ENCODE data around the gene OR5C1.

DNA sequence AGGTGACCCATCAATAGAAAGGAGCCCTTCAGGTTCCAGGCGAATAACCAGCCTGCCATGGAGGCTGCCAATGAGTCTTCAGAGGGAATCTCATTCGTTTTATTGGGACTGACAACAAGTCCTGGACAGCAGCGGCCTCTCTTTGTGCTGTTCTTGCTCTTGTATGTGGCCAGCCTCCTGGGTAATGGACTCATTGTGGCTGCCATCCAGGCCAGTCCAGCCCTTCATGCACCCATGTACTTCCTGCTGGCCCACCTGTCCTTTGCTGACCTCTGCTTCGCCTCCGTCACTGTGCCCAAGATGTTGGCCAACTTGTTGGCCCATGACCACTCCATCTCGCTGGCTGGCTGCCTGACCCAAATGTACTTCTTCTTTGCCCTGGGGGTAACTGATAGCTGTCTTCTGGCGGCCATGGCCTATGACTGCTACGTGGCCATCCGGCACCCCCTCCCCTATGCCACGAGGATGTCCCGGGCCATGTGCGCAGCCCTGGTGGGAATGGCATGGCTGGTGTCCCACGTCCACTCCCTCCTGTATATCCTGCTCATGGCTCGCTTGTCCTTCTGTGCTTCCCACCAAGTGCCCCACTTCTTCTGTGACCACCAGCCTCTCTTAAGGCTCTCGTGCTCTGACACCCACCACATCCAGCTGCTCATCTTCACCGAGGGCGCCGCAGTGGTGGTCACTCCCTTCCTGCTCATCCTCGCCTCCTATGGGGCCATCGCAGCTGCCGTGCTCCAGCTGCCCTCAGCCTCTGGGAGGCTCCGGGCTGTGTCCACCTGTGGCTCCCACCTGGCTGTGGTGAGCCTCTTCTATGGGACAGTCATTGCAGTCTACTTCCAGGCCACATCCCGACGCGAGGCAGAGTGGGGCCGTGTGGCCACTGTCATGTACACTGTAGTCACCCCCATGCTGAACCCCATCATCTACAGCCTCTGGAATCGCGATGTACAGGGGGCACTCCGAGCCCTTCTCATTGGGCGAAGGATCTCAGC is 11.6 kb downstream of the OR5C1 start, which contains the start of gene OR1K1:
- TF ChIP-seq, protein P1, sequence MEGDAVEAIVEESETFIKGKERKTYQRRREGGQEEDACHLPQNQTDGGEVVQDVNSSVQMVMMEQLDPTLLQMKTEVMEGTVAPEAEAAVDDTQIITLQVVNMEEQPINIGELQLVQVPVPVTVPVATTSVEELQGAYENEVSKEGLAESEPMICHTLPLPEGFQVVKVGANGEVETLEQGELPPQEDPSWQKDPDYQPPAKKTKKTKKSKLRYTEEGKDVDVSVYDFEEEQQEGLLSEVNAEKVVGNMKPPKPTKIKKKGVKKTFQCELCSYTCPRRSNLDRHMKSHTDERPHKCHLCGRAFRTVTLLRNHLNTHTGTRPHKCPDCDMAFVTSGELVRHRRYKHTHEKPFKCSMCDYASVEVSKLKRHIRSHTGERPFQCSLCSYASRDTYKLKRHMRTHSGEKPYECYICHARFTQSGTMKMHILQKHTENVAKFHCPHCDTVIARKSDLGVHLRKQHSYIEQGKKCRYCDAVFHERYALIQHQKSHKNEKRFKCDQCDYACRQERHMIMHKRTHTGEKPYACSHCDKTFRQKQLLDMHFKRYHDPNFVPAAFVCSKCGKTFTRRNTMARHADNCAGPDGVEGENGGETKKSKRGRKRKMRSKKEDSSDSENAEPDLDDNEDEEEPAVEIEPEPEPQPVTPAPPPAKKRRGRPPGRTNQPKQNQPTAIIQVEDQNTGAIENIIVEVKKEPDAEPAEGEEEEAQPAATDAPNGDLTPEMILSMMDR (IDR thresholded peaks at IDR 0.05), result no peak
- no peak for TF ChIP-seq POLR2AphosphoS5 (IDR thresholded peaks at IDR 0.05; ENCODE audit: insufficient read depth in 1 of 2, low read depth in 1 of 2)
